ENCODE data around the gene RAET1E. TPM values are rescaled to one million over a fixed set of nuclear protein-coding genes. Genes with fewer than 3 reads are reported as not detected.

The RAET1E gene
- 0.24 TPM in 1 of 2 replicates, not detected in the other for total RNA-seq

GRCh38 chr6:149897855-149898744, at the start of gene RAET1E:
TSS of gene RAET1E (minus strand) at chr6:149898113. CDS start at chr6:149890901, 7,212 bp downstream.

GRCh38 chr6:149941583-149942460, 43.9 kb upstream of the RAET1E start, which contains the start of gene ULBP2:
TSS of gene ULBP2 (plus strand) at chr6:149942014. CDS start at chr6:149942073, 59 bp downstream.

GRCh38 chr6:149922642-149923326, 24.9 kb upstream of the RAET1E start, which contains the start of gene RAET1G:
TSS of gene RAET1G (minus strand) at chr6:149923121. CDS start at chr6:149923010, 111 bp downstream.

GRCh38 chr6:149863698-149864577, 34.0 kb downstream of the RAET1E start, which contains the start of gene LRP11:
TSS of gene LRP11 (minus strand) at chr6:149864359. CDS start at chr6:149864020, 339 bp downstream.

Other genes starting within 250 kb of the RAET1E start
- gene KATNA1, start 249.4 kb downstream of the RAET1E start, total RNA-seq: 16.0 and 19.7 TPM in 2 replicates
- 13.3 and 19.3 TPM in 2 replicates for gene LATS1, start 180.0 kb downstream of the RAET1E start, total RNA-seq
- gene NUP43, start 151.6 kb downstream of the RAET1E start, total RNA-seq: 19.6 and 21.3 TPM in 2 replicates
- 90.1 and 121 TPM in 2 replicates for gene PCMT1, start 148.4 kb downstream of the RAET1E start, total RNA-seq
- 51.3 and 60.8 TPM in 2 replicates for gene LRP11, start 33.8 kb downstream of the RAET1E start, total RNA-seq
- gene RAET1G, start 25.0 kb upstream of the RAET1E start, total RNA-seq: 0.13 and 0.24 TPM in 2 replicates
- 0.24 and 4.4 TPM in 2 replicates for gene ULBP2, start 43.9 kb upstream of the RAET1E start, total RNA-seq
- 0.88 and 2.6 TPM in 2 replicates for gene ULBP1, start 65.8 kb upstream of the RAET1E start, total RNA-seq
- not detected in 2 replicates for gene RAET1L, start 127.4 kb upstream of the RAET1E start, total RNA-seq
- gene ULBP3, start 171.0 kb upstream of the RAET1E start, total RNA-seq: 4.7 and 6.5 TPM in 2 replicates
- 1.8 TPM in 1 of 2 replicates, not detected in the other for gene PPP1R14C, start 244.9 kb upstream of the RAET1E start, total RNA-seq